D721Med (cell line): ENCODE data around the gene TCTN1.
"Not testable (repeated sequence)": the region's sequence is repeated elsewhere in the genome, so short reads cannot be mapped to it uniquely, and the experiment has no call there.

Experiments
- DNase-seq: peaks from one replicate; pipeline ENCODE4 v3.0.0; 2011; ENCODE audit warnings: low spot score; ENCODE audit not compliant: insufficient read length
- FAIRE-seq: peaks from 2 replicates; lab custom pipeline; 2011; peaks lifted over from hg19 to GRCh38; lab: Jason Lieb, UNC
- TF ChIP-seq, protein P1 (sequence below): IDR thresholded peaks from 2 replicates; pipeline ENCODE4 v1.5.1; 2012; ENCODE audit warnings: mild to moderate bottlenecking, control low read depth; ENCODE audit not compliant: insufficient read depth; ENCODE audit errors: missing control alignments

TCTN1 gene

GRCh38 chr12:110613771-110614684 lies at the start of gene TCTN1:
Gene TCTN1, plus strand, starts transcription at chr12:110614129. Its CDS starts 54 bp downstream, at chr12:110614183.
- TF ChIP-seq, protein P1, sequence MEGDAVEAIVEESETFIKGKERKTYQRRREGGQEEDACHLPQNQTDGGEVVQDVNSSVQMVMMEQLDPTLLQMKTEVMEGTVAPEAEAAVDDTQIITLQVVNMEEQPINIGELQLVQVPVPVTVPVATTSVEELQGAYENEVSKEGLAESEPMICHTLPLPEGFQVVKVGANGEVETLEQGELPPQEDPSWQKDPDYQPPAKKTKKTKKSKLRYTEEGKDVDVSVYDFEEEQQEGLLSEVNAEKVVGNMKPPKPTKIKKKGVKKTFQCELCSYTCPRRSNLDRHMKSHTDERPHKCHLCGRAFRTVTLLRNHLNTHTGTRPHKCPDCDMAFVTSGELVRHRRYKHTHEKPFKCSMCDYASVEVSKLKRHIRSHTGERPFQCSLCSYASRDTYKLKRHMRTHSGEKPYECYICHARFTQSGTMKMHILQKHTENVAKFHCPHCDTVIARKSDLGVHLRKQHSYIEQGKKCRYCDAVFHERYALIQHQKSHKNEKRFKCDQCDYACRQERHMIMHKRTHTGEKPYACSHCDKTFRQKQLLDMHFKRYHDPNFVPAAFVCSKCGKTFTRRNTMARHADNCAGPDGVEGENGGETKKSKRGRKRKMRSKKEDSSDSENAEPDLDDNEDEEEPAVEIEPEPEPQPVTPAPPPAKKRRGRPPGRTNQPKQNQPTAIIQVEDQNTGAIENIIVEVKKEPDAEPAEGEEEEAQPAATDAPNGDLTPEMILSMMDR: no peak
- no peak for FAIRE-seq
- peak; percentile 91 for DNase-seq

DNA sequence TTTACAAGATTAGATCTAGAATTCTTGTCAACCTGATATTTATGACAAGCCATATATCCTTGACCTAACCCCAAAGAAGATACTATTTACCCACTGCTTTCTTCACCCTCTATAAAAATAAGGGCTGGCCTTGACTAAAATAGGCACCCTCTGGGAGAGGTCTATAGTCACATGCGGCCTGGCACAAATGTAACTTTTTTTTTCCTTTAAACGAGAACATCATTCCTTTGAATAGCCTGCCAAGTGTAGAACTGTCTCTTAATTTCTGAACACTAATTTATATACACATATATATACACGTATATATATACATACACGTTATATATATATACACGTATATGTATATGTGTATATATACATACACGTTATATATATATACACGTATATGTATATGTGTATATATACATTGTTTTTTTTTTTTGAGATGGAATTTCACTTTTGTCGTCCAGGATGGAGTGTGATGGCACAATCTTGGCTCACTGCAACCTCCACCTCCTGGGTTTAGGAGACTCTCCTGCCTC lies 49.4 kb upstream of the TCTN1 start:
- no peak for FAIRE-seq
- TF ChIP-seq, protein P1: no peak
- DNase-seq: no peak

GRCh38 chr12:110565894-110566871 lies 47.7 kb upstream of the TCTN1 start:
- DNase-seq: no peak
- no peak for FAIRE-seq
- TF ChIP-seq, protein P1: no peak

- no peak for DNase-seq
- TF ChIP-seq, protein P1: no peak
- FAIRE-seq: no peak
Measured at GRCh38 chr12:110566993-110567392, 46.9 kb upstream of the TCTN1 start.

- FAIRE-seq (no peak), DNase-seq (no peak)
- TF ChIP-seq, protein P1: no peak
Measured at GRCh38 chr12:110568752-110569151, 45.2 kb upstream of the TCTN1 start.

DNA sequence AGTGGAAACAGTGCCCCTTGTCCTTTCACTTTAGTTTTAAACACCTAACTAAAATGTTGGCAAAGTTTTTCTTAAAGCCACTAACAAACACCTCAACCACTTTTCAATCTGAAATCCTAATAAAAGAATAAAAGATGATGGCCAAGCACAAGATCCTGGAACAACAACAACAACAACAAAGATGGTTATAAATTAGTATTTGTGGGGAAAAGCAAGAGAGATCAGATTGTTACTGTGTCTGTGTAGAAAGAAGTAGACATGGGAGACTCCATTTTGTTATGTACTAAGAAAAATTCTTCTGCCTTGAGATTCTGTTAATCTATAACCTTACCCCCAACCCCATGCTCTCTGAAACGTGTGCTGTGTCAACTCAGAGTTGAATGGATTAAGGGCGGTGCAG lies 44.1 kb upstream of the TCTN1 start:
- FAIRE-seq: not testable (repeated sequence)

DNA sequence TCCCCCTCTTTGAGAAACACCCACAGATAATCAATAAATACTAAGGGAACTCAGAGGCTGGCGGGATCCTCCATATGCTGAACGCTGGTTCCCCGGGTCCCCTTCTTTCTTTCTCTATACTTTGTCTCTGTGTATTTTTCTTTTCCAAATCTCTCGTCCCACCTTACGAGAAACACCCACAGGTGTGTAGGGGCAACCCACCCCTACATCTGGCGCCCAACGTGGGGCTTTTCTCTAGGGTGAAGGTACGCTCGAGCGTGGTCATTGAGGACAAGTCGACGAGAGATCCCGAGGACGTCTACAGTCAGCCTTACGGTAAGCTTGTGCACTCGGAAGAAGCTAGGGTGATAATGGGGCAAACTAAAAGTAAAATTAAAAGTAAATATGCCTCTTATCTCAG lies 43.1 kb upstream of the TCTN1 start:
- FAIRE-seq, DNase-seq: not testable (repeated sequence)

More for the DNA sequence above, 44.1 kb upstream of the TCTN1 start:
- DNase-seq: not testable (repeated sequence)
